ENCODE measurements around the gene ZNF263. TPM values are rescaled to one million over a fixed set of nuclear protein-coding genes. Genes with fewer than 3 reads are reported as not detected.

Gene ZNF263
- total and polyA plus RNA-seq, 2 of the 13 experiments (the other 11 are each of a cell fraction or from before 2014, with no cell fraction given) = 10.2 to 41.2 TPM

GRCh38 chr16:3292604-3293003 lies 9.3 kb downstream of the ZNF263 start (continued):
- no peak for TF ChIP-seq ZNF670 (CRISPR knock-in tag; IDR thresholded peaks at IDR 0.05; ENCODE audit: borderline replicate concordance)
- no peak for TF ChIP-seq ARID4A (CRISPR knock-in tag; IDR thresholded peaks at IDR 0.05; ENCODE audit: borderline replicate concordance)

GRCh38 chr16:3295209-3295608 lies 11.9 kb downstream of the ZNF263 start:
- Histone ChIP-seq H3K4me1 (ENCODE audit: insufficient read depth, low read length) (peaks cover 12% of the 10 kb centered on the region), H3K4me2 (ENCODE audit: low read depth, low read length) (no peak overlapping the region), H3K9me3 (ENCODE audit: low read length) (no peaks in the 10 kb centered on the region), H2AFZ (ENCODE audit: low read length) (no peak overlapping the region), H4K20me1 (ENCODE audit: insufficient read depth, low read length) (no peaks in the 10 kb centered on the region), H3K27ac (ENCODE audit: extremely low read length, insufficient read depth, low read length) (no peak overlapping the region), H3K36me3 (replicated peaks in 1 of 2; ENCODE audit: control insufficient read depth in 1 of 2, insufficient read depth in 2 of 2, low read length in 2 of 2) (peaks cover 10 to 28% of the 10 kb centered on the region in 2 experiments), H3K79me2 (ENCODE audit: insufficient read depth, low read length) (peaks cover 19% of the 10 kb centered on the region), H3K27me3 (ENCODE audit: control insufficient read depth in 1 of 2, insufficient read depth in 2 of 2, low read length in 2 of 2) (no peaks in the 10 kb centered on the region), H3K9ac (ENCODE audit: insufficient read depth, low read depth, low read length) (no peak overlapping the region), H3K4me3 (replicated peaks in 1 of 3; ENCODE audit: insufficient read depth in 1 of 3, low read depth in 2 of 3, low read length in 3 of 3) (no peak overlapping the region)
- BruUV-seq (replicated peaks) = no TSS peak
- DNase-seq (ENCODE audit: low spot score) (no peak), FAIRE-seq (no peak), ATAC-seq (peak; percentile 31; the same call in 2 of the 3 replicates)
- TF ChIP-seq RBFOX2 (IDR thresholded peaks at IDR 0.05; ENCODE audit: low read depth, low read length) (peak; percentile 33; the same call in 1 of the 2 replicates), CBFB (CRISPR knock-in tag; IDR thresholded peaks at IDR 0.05) (no peak), AGO2 (optimal IDR thresholded peaks at IDR 0.05; ENCODE audit: low read depth, low read length) (peak; percentile 80), HNRNPUL1 (IDR thresholded peaks at IDR 0.05; ENCODE audit: low read depth, low read length) (no peak), MTF1 (CRISPR knock-in tag; IDR thresholded peaks at IDR 0.05) (no peak), REPIN1 (CRISPR knock-in tag; IDR thresholded peaks at IDR 0.05; ENCODE audit: borderline replicate concordance, low read depth) (no peak)
- ChIA-PET CTCF (ENCODE audit: low intra/inter-chr PET ratio, low total read pairs) (no interaction called here), POLR2A (no interaction called here)
- intact Hi-C loops (cut with micrococcal nuclease; ENCODE audit: unreplicated experiment) (no loop called here), in situ Hi-C loops (cut with HindIII; ENCODE audit: extremely low pct_ligation_motif_present, low pct_unique_long_range_greater_than_20kb) (no loop called here)
- whole genome bisulfite sequencing (ENCODE audit: low lambda C conversion rate) = 97% methylated on average over 45 of the region's 45 CpGs

All from HepG2 (cell line).